Astrocyte (in vitro differentiated cells and primary cell): Measurements from ENCODE around the gene COL2A1. TPM values are rescaled to one million over a fixed set of nuclear protein-coding genes. Genes with fewer than 3 reads are reported as not detected.
A peak's percentile ranks its signal among the peaks of the same experiment; 100 is the strongest.

Source experiments
- DNase-seq: peaks from one replicate; pipeline ENCODE4 v3.0.0-alpha.2; 2010; ENCODE audit warnings: low read depth
- FAIRE-seq: peaks from 2 replicates; lab custom pipeline; 2011; peaks lifted over from hg19 to GRCh38; lab: Jason Lieb, UNC
- H2AFZ ChIP-seq: 2 replicates; pipeline ENCODE4 v1.6.0; 2012; ENCODE audit warnings: low read depth, low read length, inconsistent platforms
- H3K27ac ChIP-seq: 2 replicates; pipeline ENCODE4 v1.5.1; 2011; ENCODE audit warnings: low read depth, low read length, inconsistent platforms
- H3K27me3 ChIP-seq: 2 replicates; pipeline ENCODE4 v1.6.0; 2011; ENCODE audit warnings: low read length, inconsistent platforms; ENCODE audit not compliant: insufficient read depth
- H3K36me3 ChIP-seq: 2 replicates; pipeline ENCODE4 v1.5.1; 2011; ENCODE audit warnings: low read length, inconsistent platforms; ENCODE audit not compliant: insufficient read depth
- H3K4me1 ChIP-seq: 2 replicates; pipeline ENCODE4 v1.5.1; 2011; ENCODE audit warnings: low read length, inconsistent platforms; ENCODE audit not compliant: insufficient read depth
- H3K4me2 ChIP-seq: 2 replicates; pipeline ENCODE4 v1.6.0; 2012; ENCODE audit warnings: low read length, inconsistent platforms
- H3K4me3 ChIP-seq: 2 replicates; pipeline ENCODE4 v1.5.1; 2011; ENCODE audit warnings: low read depth, mild to moderate bottlenecking, low read length, inconsistent platforms; ENCODE audit not compliant: insufficient read depth
- H3K79me2 ChIP-seq: 2 replicates; pipeline ENCODE4 v1.6.0; 2012; ENCODE audit warnings: mild to moderate bottlenecking, low read length, inconsistent platforms; ENCODE audit not compliant: insufficient read depth
- H3K9ac ChIP-seq: 2 replicates; pipeline ENCODE4 v1.6.0; 2012; ENCODE audit warnings: mild to moderate bottlenecking, low read length, inconsistent platforms
- H3K9me3 ChIP-seq: 2 replicates; pipeline ENCODE4 v1.5.1; 2012; ENCODE audit warnings: low read depth, mild to moderate bottlenecking, low read length, inconsistent platforms; ENCODE audit not compliant: insufficient read depth
- H4K20me1 ChIP-seq: 2 replicates; pipeline ENCODE4 v1.6.0; 2012; ENCODE audit warnings: low read length, inconsistent platforms; ENCODE audit not compliant: insufficient read depth
- H3K27ac Mint-ChIP-seq: one replicate; pipeline ENCODE4 v1.8.0; 2021; ENCODE audit warnings: mild to moderate bottlenecking, mixed read lengths; ENCODE audit not compliant: unreplicated experiment
- H3K27me3 Mint-ChIP-seq: one replicate; pipeline ENCODE4 v1.8.0; 2021; ENCODE audit warnings: low read depth, mixed read lengths; ENCODE audit not compliant: unreplicated experiment
- H3K36me3 Mint-ChIP-seq: one replicate; pipeline ENCODE4 v1.8.0; 2021; ENCODE audit warnings: low read depth, mixed read lengths; ENCODE audit not compliant: unreplicated experiment
- H3K4me1 Mint-ChIP-seq: one replicate; pipeline ENCODE4 v1.8.0; 2021; ENCODE audit warnings: low read depth, mixed read lengths; ENCODE audit not compliant: unreplicated experiment
- H3K4me3 Mint-ChIP-seq: one replicate; pipeline ENCODE4 v1.8.0; 2021; ENCODE audit warnings: mild to moderate bottlenecking, moderate library complexity, mixed read lengths; ENCODE audit not compliant: unreplicated experiment
- H3K9me3 Mint-ChIP-seq: one replicate; pipeline ENCODE4 v1.8.0; 2021; ENCODE audit warnings: mild to moderate bottlenecking, mixed read lengths; ENCODE audit not compliant: unreplicated experiment
- EZH2 ChIP-seq: IDR thresholded peaks from 2 replicates; pipeline ENCODE4 v1.6.1; 2012; ENCODE audit warnings: mild to moderate bottlenecking, low read length, inconsistent platforms; ENCODE audit not compliant: insufficient read depth
- total RNA-seq: library from RNA; stranded (reverse); gene quantifications from 2 replicates; pipeline ENCODE4 v1.2.1, GENCODE V29; 2021
- TF ChIP-seq, protein P1 (sequence below): IDR thresholded peaks from 2 replicates; pipeline ENCODE4 v1.5.1; 2011; ENCODE audit warnings: low read depth, mild to moderate bottlenecking, inconsistent platforms, low read length, moderate library complexity; ENCODE audit not compliant: insufficient read depth

Gene COL2A1
- total RNA-seq, 1 donor from 2014 or later = 20.3 TPM

DNA sequence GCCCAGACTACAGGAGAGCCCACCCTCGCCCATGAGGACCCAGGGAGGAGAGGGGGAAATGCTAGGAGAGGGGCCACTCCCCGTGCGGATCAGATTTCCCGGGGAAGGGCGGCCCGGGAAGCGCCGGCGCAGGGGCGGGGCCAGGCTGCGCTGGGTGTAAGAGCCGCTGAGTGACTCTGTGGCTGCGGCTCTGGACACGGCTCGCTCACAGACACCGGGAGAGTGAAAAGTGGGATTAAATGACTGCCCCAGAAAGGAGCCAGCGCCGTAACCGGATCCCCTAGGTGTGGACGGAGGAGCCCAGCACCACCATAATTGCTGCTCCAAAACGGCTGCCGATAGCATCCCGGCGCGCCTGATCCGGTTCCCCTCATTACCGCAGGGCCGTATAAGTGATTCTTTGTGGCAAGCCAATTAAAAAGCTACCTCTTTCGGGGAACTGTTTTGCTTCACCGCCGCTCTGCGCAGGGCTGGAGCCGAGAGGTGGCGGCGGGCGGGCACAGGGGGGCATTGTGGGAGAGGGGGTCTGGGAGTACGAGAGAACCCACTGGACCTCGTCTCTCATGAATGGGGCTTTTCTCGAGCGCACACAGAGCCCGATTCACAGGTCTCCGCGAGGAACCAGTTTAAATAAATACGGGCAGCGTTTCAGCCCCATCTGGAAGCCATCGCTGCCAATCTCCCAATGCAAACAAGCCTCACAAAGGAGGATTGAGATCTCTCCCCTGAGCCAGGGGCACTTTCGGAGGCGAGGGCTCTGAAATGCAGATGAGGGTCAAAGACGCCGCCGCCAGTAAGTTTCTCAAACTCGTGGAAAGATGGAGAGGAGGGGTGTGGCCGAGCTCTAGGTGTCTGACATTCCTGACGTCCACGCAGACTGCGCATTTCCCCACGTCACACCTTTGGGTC lies 2.5 kb downstream of the COL2A1 start:
- H3K27ac ChIP-seq = no peak overlapping the region

DNA sequence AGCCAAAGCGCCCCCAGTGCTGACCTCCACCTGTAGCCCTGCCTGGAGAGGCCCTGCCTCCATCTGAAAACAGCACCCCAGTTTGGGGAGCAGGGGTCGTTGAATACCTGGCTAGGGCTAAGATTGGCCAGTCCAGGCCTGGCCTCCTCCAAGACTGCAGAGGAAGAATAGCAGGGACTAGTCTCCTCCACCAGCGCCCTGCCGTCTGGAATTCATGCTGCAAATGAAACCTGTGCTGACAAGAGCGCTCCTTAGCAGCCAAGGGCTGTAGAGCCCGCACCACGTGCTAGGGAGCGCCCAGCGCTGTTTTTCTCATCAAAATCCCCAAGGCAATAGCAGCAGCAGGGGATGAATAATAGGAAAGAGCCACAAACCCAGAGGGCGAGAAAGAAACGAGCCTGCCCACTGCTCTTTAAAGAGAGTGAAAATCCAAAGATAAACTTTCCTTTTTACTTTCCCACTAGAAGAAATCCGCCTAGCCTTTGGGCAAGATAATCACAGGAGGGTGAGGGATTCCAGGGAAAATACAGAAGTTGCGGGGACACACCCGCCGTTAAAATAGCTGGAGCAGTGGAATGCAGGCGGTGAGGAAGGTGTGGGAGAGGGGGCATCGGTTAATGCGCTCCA lies 3.3 kb downstream of the COL2A1 start:
- Histone ChIP-seq H3K79me2 (no peaks in the 10 kb centered on the region), H4K20me1 (peaks cover 5% of the 10 kb centered on the region), H3K9ac (peak overlapping the region; percentile 41), H2AFZ (peak overlapping the region; percentile 87), H3K4me2 (peak overlapping the region; percentile 98), H3K36me3 (no peaks in the 10 kb centered on the region), H3K4me1 (peaks cover 21% of the 10 kb centered on the region), H3K4me3 (peak overlapping the region; percentile 61), H3K27me3 (peaks cover 85% of the 10 kb centered on the region), H3K9me3 (no peaks in the 10 kb centered on the region), H3K27ac (no peak overlapping the region)
- TF ChIP-seq EZH2 = no peak
- TF ChIP-seq, protein P1, sequence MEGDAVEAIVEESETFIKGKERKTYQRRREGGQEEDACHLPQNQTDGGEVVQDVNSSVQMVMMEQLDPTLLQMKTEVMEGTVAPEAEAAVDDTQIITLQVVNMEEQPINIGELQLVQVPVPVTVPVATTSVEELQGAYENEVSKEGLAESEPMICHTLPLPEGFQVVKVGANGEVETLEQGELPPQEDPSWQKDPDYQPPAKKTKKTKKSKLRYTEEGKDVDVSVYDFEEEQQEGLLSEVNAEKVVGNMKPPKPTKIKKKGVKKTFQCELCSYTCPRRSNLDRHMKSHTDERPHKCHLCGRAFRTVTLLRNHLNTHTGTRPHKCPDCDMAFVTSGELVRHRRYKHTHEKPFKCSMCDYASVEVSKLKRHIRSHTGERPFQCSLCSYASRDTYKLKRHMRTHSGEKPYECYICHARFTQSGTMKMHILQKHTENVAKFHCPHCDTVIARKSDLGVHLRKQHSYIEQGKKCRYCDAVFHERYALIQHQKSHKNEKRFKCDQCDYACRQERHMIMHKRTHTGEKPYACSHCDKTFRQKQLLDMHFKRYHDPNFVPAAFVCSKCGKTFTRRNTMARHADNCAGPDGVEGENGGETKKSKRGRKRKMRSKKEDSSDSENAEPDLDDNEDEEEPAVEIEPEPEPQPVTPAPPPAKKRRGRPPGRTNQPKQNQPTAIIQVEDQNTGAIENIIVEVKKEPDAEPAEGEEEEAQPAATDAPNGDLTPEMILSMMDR = no peak
- FAIRE-seq (peak; percentile 9), DNase-seq (peak; percentile 50)
- Mint-ChIP-seq H3K9me3 (peaks cover 2% of the 10 kb centered on the region), H3K4me3 (peak overlapping the region; percentile 95), H3K4me1 (peaks cover 3% of the 10 kb centered on the region), H3K27me3 (peaks cover 41% of the 10 kb centered on the region), H3K36me3 (no peaks in the 10 kb centered on the region), H3K27ac (peak overlapping the region; percentile 88)

More for the DNA sequence above, 2.5 kb downstream of the COL2A1 start:
- Histone ChIP-seq H4K20me1 (peaks cover 5% of the 10 kb centered on the region), H3K79me2 (no peaks in the 10 kb centered on the region), H3K9ac (peak overlapping the region; percentile 50), H2AFZ (peak overlapping the region; percentile 87), H3K9me3 (no peaks in the 10 kb centered on the region), H3K4me3 (peak overlapping the region; percentile 61), H3K27me3 (peaks cover 87% of the 10 kb centered on the region), H3K4me1 (peaks cover 21% of the 10 kb centered on the region), H3K4me2 (peak overlapping the region; percentile 98), H3K36me3 (no peaks in the 10 kb centered on the region)
- Mint-ChIP-seq H3K27me3 (peaks cover 45% of the 10 kb centered on the region), H3K4me3 (peak overlapping the region; percentile 95), H3K36me3 (no peaks in the 10 kb centered on the region), H3K9me3 (peaks cover 2% of the 10 kb centered on the region), H3K27ac (peak overlapping the region; percentile 88), H3K4me1 (peaks cover 3% of the 10 kb centered on the region)
- DNase-seq (peak; percentile 25), FAIRE-seq (no peak)
- no peak for TF ChIP-seq EZH2
- TF ChIP-seq, protein P1 = no peak
